Suprapubic skin (tissue), 4 donors: Measurements from ENCODE around the gene MAP3K10.

Source experiments
- POLR2A ChIP-seq, 2 donors: fragments of 450-650 bp; IDR thresholded peaks; one replicate each; pipeline ENCODE4 v1.6.1; 2017; ENCODE audit warnings: antibody characterized with exemption in 2 of 2, mild to moderate bottlenecking in 2 of 2, moderate library complexity in 2 of 2
- POLR2AphosphoS5 ChIP-seq, 3 donors: sonication (generic); formaldehyde crosslinking; IDR thresholded peaks; one replicate each; pipeline ENCODE4 v1.6.1; 2017; ENCODE audit warnings: antibody characterized with exemption in 3 of 3
- TF ChIP-seq, protein P1 (sequence below), 2 donors: fragments of 200-600 bp in 1 of 2; fragments of 450-650 bp in 1 of 2; sonication (generic) in 1 of 2; IDR thresholded peaks; one replicate each; pipeline ENCODE4 v1.5.1; 2016 to 2019; ENCODE audit warnings: antibody characterized with exemption in 2 of 2, mild to moderate bottlenecking in 1 of 2, moderate library complexity in 1 of 2

- TF ChIP-seq, protein P1, sequence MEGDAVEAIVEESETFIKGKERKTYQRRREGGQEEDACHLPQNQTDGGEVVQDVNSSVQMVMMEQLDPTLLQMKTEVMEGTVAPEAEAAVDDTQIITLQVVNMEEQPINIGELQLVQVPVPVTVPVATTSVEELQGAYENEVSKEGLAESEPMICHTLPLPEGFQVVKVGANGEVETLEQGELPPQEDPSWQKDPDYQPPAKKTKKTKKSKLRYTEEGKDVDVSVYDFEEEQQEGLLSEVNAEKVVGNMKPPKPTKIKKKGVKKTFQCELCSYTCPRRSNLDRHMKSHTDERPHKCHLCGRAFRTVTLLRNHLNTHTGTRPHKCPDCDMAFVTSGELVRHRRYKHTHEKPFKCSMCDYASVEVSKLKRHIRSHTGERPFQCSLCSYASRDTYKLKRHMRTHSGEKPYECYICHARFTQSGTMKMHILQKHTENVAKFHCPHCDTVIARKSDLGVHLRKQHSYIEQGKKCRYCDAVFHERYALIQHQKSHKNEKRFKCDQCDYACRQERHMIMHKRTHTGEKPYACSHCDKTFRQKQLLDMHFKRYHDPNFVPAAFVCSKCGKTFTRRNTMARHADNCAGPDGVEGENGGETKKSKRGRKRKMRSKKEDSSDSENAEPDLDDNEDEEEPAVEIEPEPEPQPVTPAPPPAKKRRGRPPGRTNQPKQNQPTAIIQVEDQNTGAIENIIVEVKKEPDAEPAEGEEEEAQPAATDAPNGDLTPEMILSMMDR (IDR thresholded peaks at IDR 0.05) = no peak
- TF ChIP-seq POLR2A (IDR thresholded peaks at IDR 0.05) = no peak
- TF ChIP-seq POLR2AphosphoS5 (IDR thresholded peaks at IDR 0.05) = no peak
Observed at GRCh38 chr19:40251991-40252390, 60.8 kb downstream of the MAP3K10 start.
